Keratinocyte (primary cell): Measurements from ENCODE around the gene PEAR1. TPM values are rescaled to one million over a fixed set of nuclear protein-coding genes. Genes with fewer than 3 reads are reported as not detected.

Experiments used
- DNase-seq: peaks from one replicate; pipeline ENCODE4 v3.0.0-alpha.2; 2011; ENCODE audit warnings: low read depth, missing footprints, low spot score
- FAIRE-seq: peaks from 2 replicates; lab custom pipeline; 2011; peaks lifted over from hg19 to GRCh38; lab: Jason Lieb, UNC
- H2AFZ ChIP-seq: 2 replicates; pipeline ENCODE4 v1.6.0; 2012; ENCODE audit warnings: low read length, control low read depth, inconsistent platforms; ENCODE audit not compliant: control insufficient read depth
- H3K27ac ChIP-seq: 2 replicates; pipeline ENCODE4 v1.5.1; 2011; ENCODE audit warnings: low read length; ENCODE audit not compliant: control insufficient read depth, insufficient read depth
- H3K27me3 ChIP-seq: 3 replicates; pipeline ENCODE4 v1.6.0; 2011; ENCODE audit warnings: low read length; ENCODE audit not compliant: control insufficient read depth, insufficient read depth; ENCODE audit errors: extremely low read depth
- H3K36me3 ChIP-seq, 2 experiments: 2 replicates in 1 of 2; 3 replicates in 1 of 2; pipeline ENCODE4 v1.5.1; 2011; ENCODE audit warnings: low read length in 2 of 2, mild to moderate bottlenecking in 1 of 2; ENCODE audit not compliant: control insufficient read depth in 2 of 2, insufficient read depth in 2 of 2; ENCODE audit errors: extremely low read depth in 1 of 2
- H3K4me1 ChIP-seq: 3 replicates; pipeline ENCODE4 v1.5.1; 2011; ENCODE audit warnings: low read length; ENCODE audit not compliant: control insufficient read depth, insufficient read depth; ENCODE audit errors: extremely low read depth
- H3K4me2 ChIP-seq: 3 replicates; pipeline ENCODE4 v1.6.0; 2011; ENCODE audit warnings: low read depth, low read length; ENCODE audit not compliant: control insufficient read depth, insufficient read depth; ENCODE audit errors: extremely low read depth
- H3K4me3 ChIP-seq, 3 experiments: fragments of 200-600 bp in 1 of 3; sonication (generic) in 1 of 3; 2 replicates in 2 of 3; 3 replicates in 1 of 3; pipeline ENCODE4 v1.5.1; 2011 to 2016; ENCODE audit warnings: low read length in 3 of 3, mild to moderate bottlenecking in 3 of 3, control low read depth in 2 of 3, inconsistent platforms in 1 of 3, low read depth in 1 of 3, mixed read lengths in 1 of 3, mixed run types in 1 of 3, moderate library complexity in 1 of 3; ENCODE audit not compliant: control insufficient read depth in 2 of 3, insufficient read depth in 2 of 3; ENCODE audit errors: extremely low read depth in 1 of 3
- H3K79me2 ChIP-seq: 2 replicates; pipeline ENCODE4 v1.6.0; 2012; ENCODE audit warnings: low read length; ENCODE audit not compliant: control insufficient read depth, insufficient read depth
- H3K9ac ChIP-seq: 3 replicates; pipeline ENCODE4 v1.6.0; 2011; ENCODE audit warnings: low read length; ENCODE audit not compliant: control insufficient read depth, insufficient read depth; ENCODE audit errors: extremely low read depth
- H3K9me1 ChIP-seq: 3 replicates; pipeline ENCODE4 v1.6.0; 2011; ENCODE audit warnings: low read length; ENCODE audit not compliant: control insufficient read depth, insufficient read depth; ENCODE audit errors: extremely low read depth
- H3K9me3 ChIP-seq: 2 replicates; pipeline ENCODE4 v1.5.1; 2012; ENCODE audit warnings: low read depth, low read length; ENCODE audit not compliant: control insufficient read depth
- H4K20me1 ChIP-seq: 3 replicates; pipeline ENCODE4 v1.6.0; 2011; ENCODE audit warnings: low read length; ENCODE audit not compliant: control insufficient read depth, insufficient read depth; ENCODE audit errors: extremely low read depth
- CTCF ChIP-seq, 3 experiments: IDR thresholded peaks in 1 of 3; conservative IDR thresholded peaks in 1 of 3; optimal IDR thresholded peaks in 1 of 3; 2 replicates in 2 of 3; 3 replicates in 1 of 3; pipeline versions ENCODE3 to v1.5.1; 2011; ENCODE audit warnings: low read length in 3 of 3, mild to moderate bottlenecking in 3 of 3, moderate library complexity in 2 of 3, control low read depth in 1 of 3, inconsistent platforms in 1 of 3; ENCODE audit not compliant: insufficient read depth in 2 of 3; ENCODE audit errors: extremely low read depth in 1 of 3
- EZH2 ChIP-seq: IDR thresholded peaks from one replicate; pipeline ENCODE4 v1.6.1; 2012; ENCODE audit warnings: inconsistent platforms, mild to moderate bottlenecking, low read length, moderate library complexity
- dilution Hi-C: fragments of 300-500 bp; cut with MboI; formaldehyde crosslinking; loops from one replicate; pipeline ENCODE4 v1.7.0; 2020; ENCODE audit warnings: low sequenced_read_pairs; ENCODE audit not compliant: extremely low pct_ligation_motif_present
- polyA plus RNA-seq, 5 experiments: library from polyadenylated mRNA; depleted of rRNA in 3 of 5; stranded (reverse) in 3 of 5; stranded (forward) in 1 of 5; unstranded in 1 of 5; fragments of >200 nt; gene quantifications; 1 replicate in 1 of 5; 2 replicates in 3 of 5; 3 replicates in 1 of 5; pipeline versions ENCODE4 v1.2.1 to v1.2.3, GENCODE V29; 2011 to 2012; ENCODE audit warnings: missing spikeins in 2 of 5, low read depth in 1 of 5, low replicate concordance in 1 of 5

PEAR1 gene
- polyA plus RNA-seq, 1 donor (not counting 4 experiments of a cell fraction or from before 2014, with no cell fraction given), result 4.2 TPM

GRCh38 chr1:156854634-156855033 is 38.9 kb upstream of the PEAR1 start:
- H3K4me2 ChIP-seq, result no peak overlapping the region
- no peak overlapping the region for H3K27ac ChIP-seq
- H3K9ac ChIP-seq, result no peak overlapping the region
- H3K4me3 ChIP-seq, result no peak overlapping the region
- no peaks in the 10 kb centered on the region for H3K9me3 ChIP-seq
- peaks cover 4% of the 10 kb centered on the region for H3K4me1 ChIP-seq
- no peak overlapping the region for H2AFZ ChIP-seq
- TF ChIP-seq EZH2, result no peak
- no peak for TF ChIP-seq CTCF (optimal IDR thresholded peaks at IDR 0.05 in 1 of 3, IDR thresholded peaks at IDR 0.05 in 1 of 3, conservative IDR thresholded peaks at IDR 0.05 in 1 of 3; ENCODE audit: extremely low read depth in 1 of 3, insufficient read depth in 2 of 3, low read length in 3 of 3)
- H3K36me3 ChIP-seq, result no peaks in the 10 kb centered on the region
- dilution Hi-C loops, result no loop called here
- no peaks in the 10 kb centered on the region for H3K79me2 ChIP-seq
- peaks cover 60% of the 10 kb centered on the region for H3K27me3 ChIP-seq
- H4K20me1 ChIP-seq, result no peaks in the 10 kb centered on the region
- no peaks in the 10 kb centered on the region for H3K9me1 ChIP-seq
- DNase-seq (no peak), FAIRE-seq (no peak)

GRCh38 chr1:156856282-156856785 is 37.2 kb upstream of the PEAR1 start:
- no peaks in the 10 kb centered on the region for H3K36me3 ChIP-seq
- no peak for FAIRE-seq
- no peak for TF ChIP-seq EZH2
- no peak for TF ChIP-seq CTCF (optimal IDR thresholded peaks at IDR 0.05 in 1 of 3, IDR thresholded peaks at IDR 0.05 in 1 of 3, conservative IDR thresholded peaks at IDR 0.05 in 1 of 3; ENCODE audit: extremely low read depth in 1 of 3, insufficient read depth in 2 of 3, low read length in 3 of 3)
- H3K4me1 ChIP-seq, result peaks cover 7% of the 10 kb centered on the region
- H3K79me2 ChIP-seq, result no peaks in the 10 kb centered on the region
- H3K27ac ChIP-seq, result no peak overlapping the region
- H3K9me3 ChIP-seq, result no peaks in the 10 kb centered on the region
- H3K4me2 ChIP-seq, result no peak overlapping the region
- dilution Hi-C loops, result no loop called here
- no peaks in the 10 kb centered on the region for H3K9me1 ChIP-seq
- no peak overlapping the region for H2AFZ ChIP-seq
- H4K20me1 ChIP-seq, result no peaks in the 10 kb centered on the region
- no peak for DNase-seq
- H3K27me3 ChIP-seq, result peaks cover 77% of the 10 kb centered on the region
- no peak overlapping the region for H3K4me3 ChIP-seq
- H3K9ac ChIP-seq, result no peak overlapping the region
